Progenitor cell of endocrine pancreas (in vitro differentiated cells): Measurements from ENCODE around the gene PAX7. TPM values are rescaled to one million over a fixed set of nuclear protein-coding genes. Genes with fewer than 3 reads are reported as not detected.

Source experiments
- DNase-seq: peaks from one replicate; pipeline ENCODE4 v3.0.0; 2021; ENCODE audit warnings: low spot score; ENCODE audit not compliant: unreplicated experiment
- H3K27ac Mint-ChIP-seq: 2 replicates; pipeline ENCODE4 v1.8.0; 2021; ENCODE audit warnings: mild to moderate bottlenecking, moderate library complexity, mixed read lengths
- H3K27me3 Mint-ChIP-seq: 2 replicates; pipeline ENCODE4 v1.8.0; 2021; ENCODE audit warnings: mixed read lengths
- H3K36me3 Mint-ChIP-seq: 2 replicates; pipeline ENCODE4 v1.8.0; 2022; ENCODE audit warnings: mixed read lengths; ENCODE audit not compliant: insufficient read depth
- H3K4me1 Mint-ChIP-seq: 2 replicates; pipeline ENCODE4 v1.8.0; 2021; ENCODE audit warnings: low read depth, mixed read lengths
- H3K4me3 Mint-ChIP-seq: 2 replicates; pipeline ENCODE4 v1.8.0; 2021; ENCODE audit warnings: low read depth, mild to moderate bottlenecking, moderate library complexity, mixed read lengths
- H3K9me3 Mint-ChIP-seq: 2 replicates; pipeline ENCODE4 v1.8.0; 2021; ENCODE audit warnings: low read depth, mixed read lengths
- CTCF ChIP-seq: fragments of 200-600 bp; sonication (generic); IDR thresholded peaks from one replicate; pipeline ENCODE4 v1.5.0; 2021; ENCODE audit warnings: antibody characterized with exemption, mild to moderate bottlenecking; ENCODE audit not compliant: unreplicated experiment
- total RNA-seq: library from RNA; stranded (reverse); gene quantifications from 2 replicates; pipeline ENCODE4 v1.2.1, GENCODE V29; 2021

PAX7 gene
- total RNA-seq, 1 donor from 2014 or later: not detected

DNA sequence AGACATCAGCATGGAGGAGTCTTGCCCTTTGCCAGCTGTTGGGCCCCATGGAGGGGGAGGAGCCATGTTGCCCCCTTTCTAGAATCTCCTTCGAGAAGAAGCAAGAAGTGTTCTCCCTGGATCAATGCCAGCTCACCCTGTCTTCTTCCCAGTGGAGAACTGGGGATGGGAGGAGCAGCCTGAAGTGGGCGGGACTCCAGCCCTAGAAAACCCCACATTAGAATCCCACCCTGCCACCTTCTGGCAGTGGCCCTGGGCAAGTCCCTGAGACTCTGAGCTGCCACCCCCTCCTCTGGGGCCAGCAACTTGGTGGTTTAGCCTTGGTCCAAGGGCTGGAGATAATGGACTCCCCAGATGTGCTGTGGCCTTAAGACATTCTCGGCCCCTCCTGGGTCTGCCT lies 51.7 kb downstream of the PAX7 start:
- Mint-ChIP-seq H3K27me3 (peaks cover 75% of the 10 kb centered on the region), H3K4me1 (no peaks in the 10 kb centered on the region), H3K36me3 (no peaks in the 10 kb centered on the region), H3K27ac (no peak overlapping the region), H3K4me3 (no peak overlapping the region), H3K9me3 (no peaks in the 10 kb centered on the region)
- TF ChIP-seq CTCF: no peak
- DNase-seq: no peak

DNA sequence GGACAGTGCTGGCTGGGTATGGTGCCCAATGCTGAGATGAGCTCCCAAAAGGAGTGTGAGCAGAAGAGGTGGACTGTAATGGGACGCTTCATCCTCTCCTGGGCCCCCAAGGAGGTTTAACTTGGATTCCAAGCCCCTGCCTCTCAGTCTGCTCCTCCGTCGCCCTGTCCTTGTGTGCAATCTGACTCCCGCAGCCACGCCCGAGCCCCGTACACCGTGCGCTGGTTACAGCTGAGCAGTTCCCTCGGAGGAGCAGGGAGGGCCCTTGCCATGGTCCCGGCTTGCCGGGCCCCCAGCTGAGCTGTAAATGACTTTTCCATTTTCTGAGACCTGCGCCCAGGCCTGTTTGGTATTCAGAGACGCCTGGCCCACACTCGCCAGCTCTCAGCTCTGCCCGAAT lies 53.7 kb downstream of the PAX7 start:
- DNase-seq: no peak
- Mint-ChIP-seq H3K27me3 (peaks cover 76% of the 10 kb centered on the region), H3K9me3 (no peaks in the 10 kb centered on the region), H3K27ac (no peak overlapping the region), H3K36me3 (no peaks in the 10 kb centered on the region), H3K4me1 (no peaks in the 10 kb centered on the region), H3K4me3 (no peak overlapping the region)
- no peak for TF ChIP-seq CTCF

- Mint-ChIP-seq H3K9me3 (no peaks in the 10 kb centered on the region), H3K36me3 (no peaks in the 10 kb centered on the region), H3K4me1 (no peaks in the 10 kb centered on the region), H3K4me3 (no peak overlapping the region), H3K27ac (no peak overlapping the region), H3K27me3 (peaks cover 76% of the 10 kb centered on the region)
- DNase-seq: no peak
- no peak for TF ChIP-seq CTCF
These were observed 55.9 kb downstream of the PAX7 start for GRCh38 chr1:18686540-18686939.

- no peak for TF ChIP-seq CTCF
- H3K27me3 Mint-ChIP-seq: peaks cover 84% of the 10 kb centered on the region
- H3K4me1 Mint-ChIP-seq: no peaks in the 10 kb centered on the region
- no peak overlapping the region for H3K4me3 Mint-ChIP-seq
- H3K27ac Mint-ChIP-seq: no peak overlapping the region
- no peaks in the 10 kb centered on the region for H3K9me3 Mint-ChIP-seq
- H3K36me3 Mint-ChIP-seq: no peaks in the 10 kb centered on the region
- no peak for DNase-seq
These were observed 56.6 kb downstream of the PAX7 start for GRCh38 chr1:18687273-18687672.

- Mint-ChIP-seq H3K4me3 (no peak overlapping the region), H3K27ac (no peak overlapping the region), H3K9me3 (no peaks in the 10 kb centered on the region), H3K36me3 (no peaks in the 10 kb centered on the region), H3K4me1 (no peaks in the 10 kb centered on the region), H3K27me3 (peaks cover 79% of the 10 kb centered on the region)
- DNase-seq: no peak
- no peak for TF ChIP-seq CTCF
These were observed 61.0 kb downstream of the PAX7 start for GRCh38 chr1:18691648-18692047.
